ENCODE results near the gene CHML. TPM values are rescaled to one million over a fixed set of nuclear protein-coding genes. Genes with fewer than 3 reads are reported as not detected.

The CHML gene, protein sequence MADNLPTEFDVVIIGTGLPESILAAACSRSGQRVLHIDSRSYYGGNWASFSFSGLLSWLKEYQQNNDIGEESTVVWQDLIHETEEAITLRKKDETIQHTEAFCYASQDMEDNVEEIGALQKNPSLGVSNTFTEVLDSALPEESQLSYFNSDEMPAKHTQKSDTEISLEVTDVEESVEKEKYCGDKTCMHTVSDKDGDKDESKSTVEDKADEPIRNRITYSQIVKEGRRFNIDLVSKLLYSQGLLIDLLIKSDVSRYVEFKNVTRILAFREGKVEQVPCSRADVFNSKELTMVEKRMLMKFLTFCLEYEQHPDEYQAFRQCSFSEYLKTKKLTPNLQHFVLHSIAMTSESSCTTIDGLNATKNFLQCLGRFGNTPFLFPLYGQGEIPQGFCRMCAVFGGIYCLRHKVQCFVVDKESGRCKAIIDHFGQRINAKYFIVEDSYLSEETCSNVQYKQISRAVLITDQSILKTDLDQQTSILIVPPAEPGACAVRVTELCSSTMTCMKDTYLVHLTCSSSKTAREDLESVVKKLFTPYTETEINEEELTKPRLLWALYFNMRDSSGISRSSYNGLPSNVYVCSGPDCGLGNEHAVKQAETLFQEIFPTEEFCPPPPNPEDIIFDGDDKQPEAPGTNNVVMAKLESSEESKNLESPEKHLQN
- 65.1 and 66.8 TPM in 2 replicates for total RNA-seq (2014; rRNA removed; shearing (Covaris generic))
- polyA plus RNA-seq (2016; fragmentation: Nextera tagmentation; extraction: Ambion mirVana) = 17.2 and 19.9 TPM in 2 replicates
- long read RNA-seq, full-length matches to known transcripts = 10 of 10 reads
- long read RNA-seq, partial matches to known transcripts = 0 of 10 reads
- long read RNA-seq, other reads (novel, unspliced or antisense) = 0 of 10 reads

DNA sequence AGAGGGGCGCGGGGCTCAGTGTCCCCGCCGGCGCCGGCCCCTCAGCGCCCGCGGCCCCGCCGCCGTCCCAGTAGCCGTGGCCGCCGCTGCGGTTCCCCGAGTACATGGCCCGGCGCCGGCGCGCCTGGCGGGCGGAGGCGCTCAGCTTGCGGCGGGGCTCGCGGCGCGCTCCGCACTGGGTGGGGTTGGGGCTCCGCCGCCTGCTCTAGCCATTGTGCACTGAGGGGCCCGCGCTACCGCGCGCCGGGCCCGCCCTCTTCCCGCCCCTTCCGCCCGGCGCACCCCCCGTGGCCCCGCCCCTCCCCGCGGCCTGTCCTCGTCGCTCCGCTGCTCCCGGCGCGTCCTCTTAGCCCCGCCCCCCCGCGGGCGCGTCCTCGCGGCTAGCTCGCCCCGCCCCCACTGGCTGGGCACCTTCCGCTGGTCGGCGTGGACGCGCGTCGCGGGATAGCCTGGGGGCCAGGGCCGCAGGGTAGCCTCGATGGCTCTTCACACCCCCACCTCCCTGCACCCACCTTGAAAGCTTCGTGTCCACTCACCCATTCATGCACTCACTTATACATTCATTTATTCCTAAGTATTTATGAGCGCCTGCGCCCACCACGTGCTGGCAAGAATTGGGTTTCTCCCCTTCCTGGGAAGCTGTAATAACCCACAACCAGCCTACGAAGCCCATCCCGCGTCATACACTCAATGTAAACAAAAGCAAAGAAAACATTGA lies at the start of gene CHML, which contains the start of gene OPN3:
TSS of gene CHML (minus strand) at position 221 of the 718 bp plus-strand sequence. CDS start 4,603 bp downstream, outside the sequence.
TSS of gene OPN3 (minus strand) at position 221 of the 718 bp plus-strand sequence. CDS start at position 106, 115 bp downstream.
- Histone ChIP-seq H3K27ac (ENCODE audit: low read depth) (peak within 1 kb of the TSS; percentile 83; the same call in 1 of the 2 replicates), H3K36me3 (ENCODE audit: insufficient read depth) (peaks cover 4% of the 10 kb centered on the region; the same call in 1 of the 2 replicates), H2AFZ (peak within 1 kb of the TSS; percentile 98), H3F3A (replicated peaks; ENCODE audit: low read depth) (no peaks in the 10 kb centered on the region), H3K4me2 (peak within 1 kb of the TSS; percentile 83), H3K9me2 (ENCODE audit: insufficient read depth) (no peaks in the 10 kb centered on the region), H3K4me3 (peak within 1 kb of the TSS; percentile 79), H3K79me2 (replicated peaks; ENCODE audit: insufficient read depth) (peaks cover 42% of the 10 kb centered on the region), H3K4me1 (ENCODE audit: insufficient read depth) (peaks cover 9% of the 10 kb centered on the region), H3K27me3 (ENCODE audit: insufficient read depth) (no peaks in the 10 kb centered on the region), H4K20me1 (replicated peaks; ENCODE audit: insufficient read depth) (peaks cover 5% of the 10 kb centered on the region)
- ATAC-seq (peak; percentile 93), DNase-seq (ENCODE audit: low spot score) (peak; percentile 95)
- peaks cover 28% of the 10 kb centered on the region for H3K4me1 Mint-ChIP-seq
- peaks cover 7% of the 10 kb centered on the region for H3K27me3 Mint-ChIP-seq (ENCODE audit: insufficient read depth, low read depth, poor library complexity)
- H3K9me3 Mint-ChIP-seq = peaks cover 23% of the 10 kb centered on the region
- peak within 1 kb of the TSS; percentile 94 for H3K27ac Mint-ChIP-seq
- H3K4me3 Mint-ChIP-seq = peak within 1 kb of the TSS; percentile 78
- TF ChIP-seq, protein P1, sequence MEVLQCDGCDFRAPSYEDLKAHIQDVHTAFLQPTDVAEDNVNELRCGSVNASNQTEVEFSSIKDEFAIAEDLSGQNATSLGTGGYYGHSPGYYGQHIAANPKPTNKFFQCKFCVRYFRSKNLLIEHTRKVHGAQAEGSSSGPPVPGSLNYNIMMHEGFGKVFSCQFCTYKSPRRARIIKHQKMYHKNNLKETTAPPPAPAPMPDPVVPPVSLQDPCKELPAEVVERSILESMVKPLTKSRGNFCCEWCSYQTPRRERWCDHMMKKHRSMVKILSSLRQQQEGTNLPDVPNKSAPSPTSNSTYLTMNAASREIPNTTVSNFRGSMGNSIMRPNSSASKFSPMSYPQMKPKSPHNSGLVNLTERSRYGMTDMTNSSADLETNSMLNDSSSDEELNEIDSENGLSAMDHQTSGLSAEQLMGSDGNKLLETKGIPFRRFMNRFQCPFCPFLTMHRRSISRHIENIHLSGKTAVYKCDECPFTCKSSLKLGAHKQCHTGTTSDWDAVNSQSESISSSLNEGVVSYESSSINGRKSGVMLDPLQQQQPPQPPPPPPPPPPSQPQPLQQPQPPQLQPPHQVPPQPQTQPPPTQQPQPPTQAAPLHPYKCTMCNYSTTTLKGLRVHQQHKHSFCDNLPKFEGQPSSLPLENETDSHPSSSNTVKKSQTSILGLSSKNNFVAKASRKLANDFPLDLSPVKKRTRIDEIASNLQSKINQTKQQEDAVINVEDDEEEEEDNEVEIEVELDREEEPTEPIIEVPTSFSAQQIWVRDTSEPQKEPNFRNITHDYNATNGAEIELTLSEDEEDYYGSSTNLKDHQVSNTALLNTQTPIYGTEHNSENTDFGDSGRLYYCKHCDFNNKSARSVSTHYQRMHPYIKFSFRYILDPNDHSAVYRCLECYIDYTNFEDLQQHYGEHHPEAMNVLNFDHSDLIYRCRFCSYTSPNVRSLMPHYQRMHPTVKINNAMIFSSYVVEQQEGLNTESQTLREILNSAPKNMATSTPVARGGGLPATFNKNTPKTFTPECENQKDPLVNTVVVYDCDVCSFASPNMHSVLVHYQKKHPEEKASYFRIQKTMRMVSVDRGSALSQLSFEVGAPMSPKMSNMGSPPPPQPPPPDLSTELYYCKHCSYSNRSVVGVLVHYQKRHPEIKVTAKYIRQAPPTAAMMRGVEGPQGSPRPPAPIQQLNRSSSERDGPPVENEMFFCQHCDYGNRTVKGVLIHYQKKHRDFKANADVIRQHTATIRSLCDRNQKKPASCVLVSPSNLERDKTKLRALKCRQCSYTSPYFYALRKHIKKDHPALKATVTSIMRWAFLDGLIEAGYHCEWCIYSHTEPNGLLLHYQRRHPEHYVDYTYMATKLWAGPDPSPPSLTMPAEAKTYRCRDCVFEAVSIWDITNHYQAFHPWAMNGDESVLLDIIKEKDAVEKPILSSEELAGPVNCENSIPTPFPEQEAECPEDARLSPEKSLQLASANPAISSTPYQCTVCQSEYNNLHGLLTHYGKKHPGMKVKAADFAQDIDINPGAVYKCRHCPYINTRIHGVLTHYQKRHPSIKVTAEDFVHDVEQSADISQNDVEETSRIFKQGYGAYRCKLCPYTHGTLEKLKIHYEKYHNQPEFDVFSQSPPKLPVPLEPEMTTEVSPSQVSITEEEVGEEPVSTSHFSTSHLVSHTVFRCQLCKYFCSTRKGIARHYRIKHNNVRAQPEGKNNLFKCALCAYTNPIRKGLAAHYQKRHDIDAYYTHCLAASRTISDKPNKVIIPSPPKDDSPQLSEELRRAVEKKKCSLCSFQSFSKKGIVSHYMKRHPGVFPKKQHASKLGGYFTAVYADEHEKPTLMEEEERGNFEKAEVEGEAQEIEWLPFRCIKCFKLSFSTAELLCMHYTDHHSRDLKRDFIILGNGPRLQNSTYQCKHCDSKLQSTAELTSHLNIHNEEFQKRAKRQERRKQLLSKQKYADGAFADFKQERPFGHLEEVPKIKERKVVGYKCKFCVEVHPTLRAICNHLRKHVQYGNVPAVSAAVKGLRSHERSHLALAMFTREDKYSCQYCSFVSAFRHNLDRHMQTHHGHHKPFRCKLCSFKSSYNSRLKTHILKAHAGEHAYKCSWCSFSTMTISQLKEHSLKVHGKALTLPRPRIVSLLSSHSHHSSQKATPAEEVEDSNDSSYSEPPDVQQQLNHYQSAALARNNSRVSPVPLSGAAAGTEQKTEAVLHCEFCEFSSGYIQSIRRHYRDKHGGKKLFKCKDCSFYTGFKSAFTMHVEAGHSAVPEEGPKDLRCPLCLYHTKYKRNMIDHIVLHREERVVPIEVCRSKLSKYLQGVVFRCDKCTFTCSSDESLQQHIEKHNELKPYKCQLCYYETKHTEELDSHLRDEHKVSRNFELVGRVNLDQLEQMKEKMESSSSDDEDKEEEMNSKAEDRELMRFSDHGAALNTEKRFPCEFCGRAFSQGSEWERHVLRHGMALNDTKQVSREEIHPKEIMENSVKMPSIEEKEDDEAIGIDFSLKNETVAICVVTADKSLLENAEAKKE (CRISPR knock-in tag; IDR thresholded peaks at IDR 0.05) = no peak
- peak; percentile 63 for TF ChIP-seq POLR2AphosphoS5 (IDR thresholded peaks at IDR 0.05; ENCODE audit: low read depth)
- H3K36me3 Mint-ChIP-seq (ENCODE audit: low read depth) = peaks cover 25% of the 10 kb centered on the region

All from GM23338 (cell line).